ENCODE data around the gene CREB5. TPM values are rescaled to one million over a fixed set of nuclear protein-coding genes. Genes with fewer than 3 reads are reported as not detected.
A peak's percentile ranks its signal among the peaks of the same experiment; 100 is the strongest.

Gene CREB5
- total and polyA plus RNA-seq, 5 donors = 4.0 to 20.4 (median 9.9) TPM

GRCh38 chr7:28701731-28702130 lies 289.4 kb downstream of the CREB5 start:
- WGBS = 48% methylated on average over 1 of the region's 1 CpG
- Histone ChIP-seq H3K4me3 (ENCODE audit: low read length) (no peak overlapping the region), H3K9me3 (ENCODE audit: control insufficient read depth, low read length) (no peaks in the 10 kb centered on the region), H3K4me1 (ENCODE audit: control insufficient read depth, insufficient read depth, low read length) (no peaks in the 10 kb centered on the region), H3K27ac (ENCODE audit: low read length) (no peak overlapping the region), H3K27me3 (ENCODE audit: control insufficient read depth, insufficient read depth) (no peaks in the 10 kb centered on the region)
- DNase-seq (no peak), ATAC-seq (no peak)
- intact Hi-C loops (cut with DNase I) = no loop called here

GRCh38 chr7:28702171-28702570 lies 289.9 kb downstream of the CREB5 start:
- ATAC-seq (no peak), DNase-seq (no peak)
- Histone ChIP-seq H3K4me3 (ENCODE audit: low read length) (no peak overlapping the region), H3K27ac (ENCODE audit: low read length) (no peak overlapping the region), H3K9me3 (ENCODE audit: control insufficient read depth, low read length) (no peaks in the 10 kb centered on the region), H3K27me3 (ENCODE audit: control insufficient read depth, insufficient read depth) (no peaks in the 10 kb centered on the region), H3K4me1 (ENCODE audit: control insufficient read depth, insufficient read depth, low read length) (no peaks in the 10 kb centered on the region)
- 77% methylated on average over 4 of the region's 4 CpGs for WGBS
- intact Hi-C loops (cut with DNase I) = no loop called here

DNA sequence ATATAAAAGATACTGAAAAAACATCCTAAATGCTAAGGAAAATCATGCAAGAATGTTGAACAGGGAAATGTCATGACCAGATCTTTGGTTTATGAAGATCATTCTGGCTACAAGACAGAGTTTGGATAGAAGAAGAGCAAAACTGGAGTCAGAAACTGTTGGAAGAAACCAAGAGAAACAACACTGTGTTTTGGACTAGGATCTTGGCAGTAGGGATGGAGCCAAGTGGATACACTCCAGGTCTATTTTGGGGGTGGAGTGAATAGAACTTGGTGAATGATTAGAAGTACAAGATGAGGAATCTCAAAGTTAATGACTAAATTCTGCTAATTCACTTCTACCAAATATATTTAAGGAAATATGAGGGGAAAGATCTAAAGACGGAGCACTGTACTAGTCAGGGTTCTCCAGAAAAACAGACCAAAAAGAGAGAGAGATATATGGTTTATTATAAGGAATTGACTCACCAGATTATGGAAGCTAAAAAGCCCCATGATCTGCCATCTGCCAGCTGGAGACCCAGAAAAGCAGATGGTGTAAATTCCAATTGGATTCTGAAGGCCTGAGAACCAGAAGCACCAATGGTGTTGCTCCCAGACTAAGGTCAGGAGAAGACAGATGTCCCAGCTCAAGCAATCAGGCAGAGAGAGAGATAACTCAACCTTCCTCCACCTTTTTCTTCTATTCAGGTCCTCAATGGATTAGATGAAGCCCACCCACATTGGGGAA lies 290.9 kb downstream of the CREB5 start:
- no peak overlapping the region for H3K27ac ChIP-seq (ENCODE audit: low read length)
- WGBS = 70% methylated on average over 1 of the region's 1 CpG

DNA sequence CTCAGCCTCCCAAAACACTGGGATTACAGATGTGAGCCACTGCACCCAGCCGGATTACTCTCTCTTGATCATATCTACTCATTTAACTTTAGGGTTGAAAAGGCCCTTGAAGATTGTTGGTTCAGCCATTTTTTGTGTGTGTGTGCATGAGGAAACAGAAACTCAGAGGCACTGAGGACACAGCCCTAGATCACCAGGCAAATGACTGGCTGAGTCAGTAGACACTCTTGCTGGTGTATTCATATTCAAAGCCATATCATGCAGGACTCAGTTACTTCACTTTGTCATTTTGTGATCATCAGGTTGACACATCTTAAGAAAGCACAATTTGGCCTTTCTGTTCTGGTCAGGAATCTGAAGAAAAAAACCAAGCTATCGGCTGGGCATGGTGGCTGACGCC lies 292.4 kb downstream of the CREB5 start:
- H3K4me3 ChIP-seq (ENCODE audit: low read length) = no peak overlapping the region
- intact Hi-C loops (cut with DNase I) = no loop called here
- no peak for ATAC-seq
- 99% methylated on average over 3 of the region's 3 CpGs for WGBS
- H3K9me3 ChIP-seq (ENCODE audit: control insufficient read depth, low read length) = no peaks in the 10 kb centered on the region
- no peaks in the 10 kb centered on the region for H3K4me1 ChIP-seq (ENCODE audit: control insufficient read depth, insufficient read depth, low read length)
- DNase-seq = no peak
- no peak overlapping the region for H3K27ac ChIP-seq (ENCODE audit: low read length)
- H3K27me3 ChIP-seq (ENCODE audit: control insufficient read depth, insufficient read depth) = no peaks in the 10 kb centered on the region

More for the DNA sequence above, 290.9 kb downstream of the CREB5 start:
- intact Hi-C loops (cut with DNase I) = no loop called here
- H3K27me3 ChIP-seq (ENCODE audit: control insufficient read depth, insufficient read depth) = no peaks in the 10 kb centered on the region
- DNase-seq (no peak), ATAC-seq (peak in 1 of 2 donors; percentile 42)
- H3K4me3 ChIP-seq (ENCODE audit: low read length) = no peak overlapping the region
- H3K9me3 ChIP-seq (ENCODE audit: control insufficient read depth, low read length) = no peaks in the 10 kb centered on the region
- H3K4me1 ChIP-seq (ENCODE audit: control insufficient read depth, insufficient read depth, low read length) = no peaks in the 10 kb centered on the region

GRCh38 chr7:28705350-28705749 lies 293.0 kb downstream of the CREB5 start:
- H3K4me3 ChIP-seq (ENCODE audit: low read length) = no peak overlapping the region
- H3K4me1 ChIP-seq (ENCODE audit: control insufficient read depth, insufficient read depth, low read length) = no peaks in the 10 kb centered on the region
- no peak overlapping the region for H3K27ac ChIP-seq (ENCODE audit: low read length)
- intact Hi-C loops (cut with DNase I) = no loop called here
- no peak for ATAC-seq
- H3K9me3 ChIP-seq (ENCODE audit: control insufficient read depth, low read length) = no peaks in the 10 kb centered on the region
- 94% methylated on average over 2 of the region's 2 CpGs for WGBS
- no peak for DNase-seq
- no peaks in the 10 kb centered on the region for H3K27me3 ChIP-seq (ENCODE audit: control insufficient read depth, insufficient read depth)

- H3K27me3 ChIP-seq (ENCODE audit: control insufficient read depth, insufficient read depth) = no peaks in the 10 kb centered on the region
- no peaks in the 10 kb centered on the region for H3K9me3 ChIP-seq (ENCODE audit: control insufficient read depth, low read length)
- no peak overlapping the region for H3K27ac ChIP-seq (ENCODE audit: low read length)
- ATAC-seq (no peak), DNase-seq (no peak)
- 44% methylated on average over 1 of the region's 1 CpG for WGBS
- intact Hi-C loops (cut with DNase I) = no loop called here
- no peaks in the 10 kb centered on the region for H3K4me1 ChIP-seq (ENCODE audit: control insufficient read depth, insufficient read depth, low read length)
- no peak overlapping the region for H3K4me3 ChIP-seq (ENCODE audit: low read length)
Observed at GRCh38 chr7:28706584-28706983, 294.3 kb downstream of the CREB5 start.

GRCh38 chr7:28707291-28707690 lies 295.0 kb downstream of the CREB5 start:
- Histone ChIP-seq H3K27ac (ENCODE audit: low read length) (no peak overlapping the region), H3K4me1 (ENCODE audit: control insufficient read depth, insufficient read depth, low read length) (no peaks in the 10 kb centered on the region), H3K9me3 (ENCODE audit: control insufficient read depth, low read length) (no peaks in the 10 kb centered on the region), H3K4me3 (ENCODE audit: low read length) (no peak overlapping the region), H3K27me3 (ENCODE audit: control insufficient read depth, insufficient read depth) (no peaks in the 10 kb centered on the region)
- DNase-seq (no peak), ATAC-seq (no peak)
- intact Hi-C loops (cut with DNase I) = no loop called here
- 67% methylated on average over 6 of the region's 6 CpGs for WGBS

GRCh38 chr7:28708033-28708951 lies 296.0 kb downstream of the CREB5 start:
- Histone ChIP-seq H3K4me3 (ENCODE audit: low read length) (peak overlapping the region; percentile 32), H3K4me1 (ENCODE audit: control insufficient read depth, insufficient read depth, low read length) (no peaks in the 10 kb centered on the region), H3K27me3 (ENCODE audit: control insufficient read depth, insufficient read depth) (no peaks in the 10 kb centered on the region), H3K27ac (ENCODE audit: low read length) (no peak overlapping the region), H3K9me3 (ENCODE audit: control insufficient read depth, low read length) (no peaks in the 10 kb centered on the region)
- 51% methylated on average over 15 of the region's 15 CpGs for WGBS
- ATAC-seq (peak; percentile 78 to 81), DNase-seq (peak in 1 of 3 donors; percentile 49)
- intact Hi-C loops (cut with DNase I) = no loop called here

- ATAC-seq (no peak), DNase-seq (no peak)
- WGBS = 86% methylated on average over 6 of the region's 6 CpGs
- Histone ChIP-seq H3K4me3 (ENCODE audit: low read length) (no peak overlapping the region), H3K27ac (ENCODE audit: low read length) (no peak overlapping the region), H3K4me1 (ENCODE audit: control insufficient read depth, insufficient read depth, low read length) (no peaks in the 10 kb centered on the region), H3K9me3 (ENCODE audit: control insufficient read depth, low read length) (no peaks in the 10 kb centered on the region), H3K27me3 (ENCODE audit: control insufficient read depth, insufficient read depth) (no peaks in the 10 kb centered on the region)
- intact Hi-C loops (cut with DNase I) = no loop called here
Observed at GRCh38 chr7:28709748-28710147, 297.4 kb downstream of the CREB5 start.

DNA sequence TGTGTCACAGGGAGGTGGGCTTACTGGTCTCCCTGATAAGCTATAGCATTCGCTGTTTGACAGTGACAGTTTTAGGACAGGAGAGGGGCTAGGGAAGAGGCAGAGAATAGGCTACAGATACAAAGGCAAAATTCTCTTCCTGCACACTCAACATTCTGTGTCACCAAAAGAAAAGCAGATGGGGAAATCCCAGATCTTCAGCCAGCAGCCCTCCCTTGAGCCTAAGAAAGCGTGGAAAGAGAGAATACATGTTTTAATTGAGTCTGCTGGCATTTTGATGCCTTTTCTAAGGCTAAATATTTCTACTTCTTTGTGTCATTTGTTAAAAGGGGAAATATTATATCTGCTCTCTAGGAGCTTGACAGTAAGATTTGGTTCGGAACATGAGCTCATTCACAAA lies 298.8 kb downstream of the CREB5 start:
- no peaks in the 10 kb centered on the region for H3K9me3 ChIP-seq (ENCODE audit: control insufficient read depth, low read length)
- H3K27me3 ChIP-seq (ENCODE audit: control insufficient read depth, insufficient read depth) = no peaks in the 10 kb centered on the region
- intact Hi-C loops (cut with DNase I) = no loop called here
- no peaks in the 10 kb centered on the region for H3K4me1 ChIP-seq (ENCODE audit: control insufficient read depth, insufficient read depth, low read length)
- H3K4me3 ChIP-seq (ENCODE audit: low read length) = no peak overlapping the region
- DNase-seq (no peak), ATAC-seq (no peak)
- H3K27ac ChIP-seq (ENCODE audit: low read length) = no peak overlapping the region
- 60% methylated on average over 3 of the region's 3 CpGs for WGBS

- ATAC-seq (no peak), DNase-seq (no peak)
- H3K27ac ChIP-seq (ENCODE audit: low read length) = no peak overlapping the region
- no peaks in the 10 kb centered on the region for H3K9me3 ChIP-seq (ENCODE audit: control insufficient read depth, low read length)
- no peak overlapping the region for H3K4me3 ChIP-seq (ENCODE audit: low read length)
- intact Hi-C loops (cut with DNase I) = no loop called here
- H3K27me3 ChIP-seq (ENCODE audit: control insufficient read depth, insufficient read depth) = no peaks in the 10 kb centered on the region
- H3K4me1 ChIP-seq (ENCODE audit: control insufficient read depth, insufficient read depth, low read length) = peaks cover 4% of the 10 kb centered on the region
- WGBS = 91% methylated on average over 6 of the region's 6 CpGs
Observed at GRCh38 chr7:28714459-28715120, 302.3 kb downstream of the CREB5 start.
